Measurements from ENCODE around the gene VAC14.
"Not testable (repeated sequence)": the region's sequence is repeated elsewhere in the genome, so short reads cannot be mapped to it uniquely, and the experiment has no call there.

The VAC14 gene

DNA sequence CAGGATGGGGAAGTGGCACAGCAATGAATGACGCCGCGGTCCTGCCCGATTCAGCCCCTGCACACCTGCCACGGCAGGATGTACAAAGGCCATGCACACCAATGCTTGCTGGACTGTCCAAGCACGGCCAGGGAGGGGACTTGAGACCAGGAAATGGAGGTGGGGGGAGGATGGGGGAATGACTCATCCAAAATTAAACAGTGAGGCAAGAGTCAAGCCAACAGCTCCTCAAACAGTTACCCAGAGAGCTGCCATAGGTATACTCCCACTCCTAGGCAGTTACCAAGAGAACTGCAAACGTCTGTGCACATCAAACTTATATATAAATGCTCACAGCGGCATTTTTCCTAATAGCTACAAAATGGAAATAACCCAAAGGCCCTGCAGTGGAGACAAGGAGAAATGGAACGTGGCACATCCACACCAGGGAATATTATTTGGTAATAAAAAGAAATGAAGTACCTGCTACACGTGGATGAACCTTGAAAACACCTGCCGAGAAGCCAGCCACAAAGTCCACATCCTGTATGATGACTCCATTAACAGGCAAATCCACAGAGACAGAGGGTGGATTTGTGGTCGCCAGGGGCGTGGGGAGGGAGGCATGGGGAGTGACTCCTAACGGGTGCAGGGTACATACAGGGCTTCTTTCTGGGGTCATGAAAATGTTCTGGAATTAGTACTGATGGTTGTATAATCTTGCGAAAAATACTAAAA lies 54.1 kb downstream of the VAC14 start:
- Histone ChIP-seq H3K9me3 (ENCODE audit: severe bottlenecking) (no peaks in the 10 kb centered on the region), H3K27me3 (ENCODE audit: insufficient read depth, low read depth, severe bottlenecking) (no peaks in the 10 kb centered on the region), H3K36me3 (peaks cover 18% of the 10 kb centered on the region), H3K4me3 (ENCODE audit: low read depth, low read length) (no peak overlapping the region), H3K27ac (no peak overlapping the region)
- DNase-seq = no peak
- TF ChIP-seq, protein P1, sequence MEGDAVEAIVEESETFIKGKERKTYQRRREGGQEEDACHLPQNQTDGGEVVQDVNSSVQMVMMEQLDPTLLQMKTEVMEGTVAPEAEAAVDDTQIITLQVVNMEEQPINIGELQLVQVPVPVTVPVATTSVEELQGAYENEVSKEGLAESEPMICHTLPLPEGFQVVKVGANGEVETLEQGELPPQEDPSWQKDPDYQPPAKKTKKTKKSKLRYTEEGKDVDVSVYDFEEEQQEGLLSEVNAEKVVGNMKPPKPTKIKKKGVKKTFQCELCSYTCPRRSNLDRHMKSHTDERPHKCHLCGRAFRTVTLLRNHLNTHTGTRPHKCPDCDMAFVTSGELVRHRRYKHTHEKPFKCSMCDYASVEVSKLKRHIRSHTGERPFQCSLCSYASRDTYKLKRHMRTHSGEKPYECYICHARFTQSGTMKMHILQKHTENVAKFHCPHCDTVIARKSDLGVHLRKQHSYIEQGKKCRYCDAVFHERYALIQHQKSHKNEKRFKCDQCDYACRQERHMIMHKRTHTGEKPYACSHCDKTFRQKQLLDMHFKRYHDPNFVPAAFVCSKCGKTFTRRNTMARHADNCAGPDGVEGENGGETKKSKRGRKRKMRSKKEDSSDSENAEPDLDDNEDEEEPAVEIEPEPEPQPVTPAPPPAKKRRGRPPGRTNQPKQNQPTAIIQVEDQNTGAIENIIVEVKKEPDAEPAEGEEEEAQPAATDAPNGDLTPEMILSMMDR (IDR thresholded peaks at IDR 0.05; ENCODE audit: low read depth, low read length) = no peak

DNA sequence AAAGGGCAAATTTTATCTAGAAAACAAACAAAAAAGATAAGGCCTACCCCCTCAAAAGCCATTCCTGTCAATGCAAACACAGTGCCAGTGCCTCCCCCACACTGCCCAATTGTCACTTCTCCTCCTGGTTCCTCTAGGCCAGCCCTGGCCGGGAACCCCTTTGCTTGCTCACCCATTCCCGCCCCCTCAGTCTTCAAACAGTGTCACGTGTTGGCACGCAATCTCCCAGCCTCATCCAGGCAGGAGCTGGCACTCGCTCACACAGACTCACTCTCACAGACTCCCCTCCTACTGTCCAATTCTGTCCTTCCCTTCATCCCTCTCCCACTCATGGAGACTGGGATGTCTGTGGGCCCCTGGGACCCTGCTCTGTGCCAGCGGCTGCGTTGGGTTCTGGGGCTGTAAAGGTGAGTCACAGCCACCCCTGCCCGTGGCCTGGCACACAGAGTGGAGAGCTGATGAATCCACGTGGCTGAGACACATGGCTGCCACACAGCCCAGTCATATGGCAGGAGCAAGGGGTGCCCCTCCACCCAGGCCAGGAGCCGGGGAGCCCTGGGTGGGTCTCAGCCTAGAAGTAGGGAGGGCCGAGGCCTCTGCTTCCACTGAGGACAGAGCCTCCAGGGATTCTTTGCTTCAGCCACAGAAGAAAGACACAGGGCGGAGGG lies 54.8 kb downstream of the VAC14 start:
- no peak for DNase-seq

DNA sequence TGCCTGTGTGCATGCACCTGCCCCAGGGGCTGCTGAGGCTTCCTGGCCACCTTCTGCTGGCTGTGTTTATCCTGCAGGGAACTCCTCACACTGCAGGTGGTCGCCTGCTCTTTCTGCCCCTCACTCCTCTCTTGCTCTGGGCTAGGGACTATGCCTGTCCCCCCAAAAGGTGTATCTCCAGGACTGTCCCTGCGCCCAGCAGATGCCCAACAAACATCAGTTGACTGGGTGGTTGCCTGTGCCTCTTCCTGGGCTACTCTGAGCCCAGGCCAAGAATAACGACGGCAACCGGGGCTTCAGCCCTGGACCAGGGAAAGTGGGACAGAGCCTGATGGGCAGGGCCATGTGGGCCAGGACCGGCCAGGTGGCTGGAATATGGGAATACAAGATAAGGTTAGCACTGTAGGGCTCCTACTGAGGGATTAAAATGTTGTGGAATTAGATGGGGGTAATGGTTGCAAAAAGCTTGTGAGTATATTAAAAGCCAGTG lies 55.4 kb downstream of the VAC14 start:
- Histone ChIP-seq H3K4me3 (ENCODE audit: low read depth, low read length) (no peak overlapping the region), H3K27ac (no peak overlapping the region), H3K27me3 (ENCODE audit: insufficient read depth, low read depth, severe bottlenecking) (no peaks in the 10 kb centered on the region), H3K9me3 (ENCODE audit: severe bottlenecking) (no peaks in the 10 kb centered on the region), H3K36me3 (peaks cover 27% of the 10 kb centered on the region)
- TF ChIP-seq, protein P1 (IDR thresholded peaks at IDR 0.05; ENCODE audit: low read depth, low read length) = no peak
- no peak for DNase-seq

More for the DNA sequence above, 54.8 kb downstream of the VAC14 start:
- H3K4me3 ChIP-seq (ENCODE audit: low read depth, low read length) = no peak overlapping the region
- peaks cover 24% of the 10 kb centered on the region for H3K36me3 ChIP-seq
- no peaks in the 10 kb centered on the region for H3K9me3 ChIP-seq (ENCODE audit: severe bottlenecking)
- H3K27ac ChIP-seq = no peak overlapping the region
- TF ChIP-seq, protein P1 (IDR thresholded peaks at IDR 0.05; ENCODE audit: low read depth, low read length) = no peak
- H3K27me3 ChIP-seq (ENCODE audit: insufficient read depth, low read depth, severe bottlenecking) = no peaks in the 10 kb centered on the region

DNA sequence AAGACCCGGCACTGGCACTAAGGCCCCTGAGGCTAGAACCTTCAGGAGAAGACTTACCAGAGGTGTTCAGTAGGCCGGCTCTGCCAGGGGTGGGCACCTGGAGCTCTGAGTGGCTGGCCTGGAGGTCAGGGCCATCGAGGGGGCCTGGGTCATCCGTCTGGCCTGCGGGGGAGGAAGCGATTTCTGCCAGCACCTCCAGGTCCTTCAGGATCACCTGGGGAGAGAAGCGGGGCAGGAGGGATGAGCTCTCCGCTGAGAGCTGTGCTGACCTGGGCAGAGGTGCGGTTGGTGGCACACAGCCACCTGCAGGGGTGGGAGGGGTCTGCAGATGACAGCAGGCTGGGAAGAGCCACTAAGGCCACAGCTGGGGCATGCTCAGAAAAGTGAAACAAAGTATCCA lies 56.6 kb downstream of the VAC14 start:
- Histone ChIP-seq H3K27ac (no peak overlapping the region), H3K9me3 (ENCODE audit: severe bottlenecking) (no peaks in the 10 kb centered on the region), H3K4me3 (ENCODE audit: low read depth, low read length) (no peak overlapping the region), H3K36me3 (peaks cover 27% of the 10 kb centered on the region), H3K27me3 (ENCODE audit: insufficient read depth, low read depth, severe bottlenecking) (no peaks in the 10 kb centered on the region)
- DNase-seq = no peak
- TF ChIP-seq, protein P1 (IDR thresholded peaks at IDR 0.05; ENCODE audit: low read depth, low read length) = no peak

DNA sequence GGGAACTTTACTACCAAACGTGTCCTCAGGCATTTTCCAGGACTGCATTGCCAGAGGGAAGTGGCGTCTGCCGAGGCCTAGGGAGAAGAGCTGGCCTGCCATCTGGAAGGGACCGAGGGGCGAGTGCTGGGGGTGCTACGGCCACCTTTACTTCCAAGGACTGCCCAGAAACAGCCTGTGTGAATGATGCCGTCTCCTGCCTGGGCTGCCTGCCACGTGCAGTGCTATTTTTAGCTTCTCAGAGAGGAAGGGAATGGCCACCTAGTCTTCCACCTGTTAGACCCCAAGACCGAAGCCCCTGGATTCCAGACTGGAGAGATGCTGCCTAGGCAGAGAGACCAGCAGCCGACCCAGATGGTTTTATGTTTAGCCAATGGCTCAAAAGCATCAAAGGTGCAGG lies 57.2 kb downstream of the VAC14 start:
- DNase-seq = no peak
- Histone ChIP-seq H3K36me3 (peaks cover 27% of the 10 kb centered on the region), H3K27ac (no peak overlapping the region), H3K27me3 (ENCODE audit: insufficient read depth, low read depth, severe bottlenecking) (no peaks in the 10 kb centered on the region), H3K4me3 (ENCODE audit: low read depth, low read length) (no peak overlapping the region), H3K9me3 (ENCODE audit: severe bottlenecking) (no peaks in the 10 kb centered on the region)
- TF ChIP-seq, protein P1 (IDR thresholded peaks at IDR 0.05; ENCODE audit: low read depth, low read length) = no peak

DNA sequence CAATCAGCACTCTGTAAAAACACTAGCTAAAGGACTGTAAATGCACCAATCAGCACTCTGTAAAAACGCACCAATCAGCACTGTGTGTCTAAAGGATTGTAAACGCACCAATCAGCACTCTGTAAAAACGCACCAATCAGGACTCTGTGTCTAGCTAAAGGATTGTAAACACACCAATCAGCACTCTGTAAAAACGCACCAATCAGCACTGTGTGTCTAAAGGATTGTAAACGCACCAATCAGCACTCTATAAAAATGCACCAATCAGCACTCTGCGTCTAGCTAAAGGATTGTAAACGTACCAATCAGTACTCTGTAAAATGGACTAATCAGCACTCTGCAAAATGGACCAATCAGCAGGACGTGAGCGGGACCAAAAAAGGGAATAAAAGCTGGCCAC lies 58.0 kb downstream of the VAC14 start:
- DNase-seq; H3K27ac ChIP-seq; H3K27me3 ChIP-seq (ENCODE audit: insufficient read depth, low read depth, severe bottlenecking); H3K9me3 ChIP-seq (ENCODE audit: severe bottlenecking); H3K4me3 ChIP-seq (ENCODE audit: low read depth, low read length): not testable (repeated sequence)
- peaks cover 27% of the 10 kb centered on the region for H3K36me3 ChIP-seq
